Endometrial microvascular endothelial cells (primary cell): Measurements from ENCODE around the gene NECTIN4. TPM values are rescaled to one million over a fixed set of nuclear protein-coding genes. Genes with fewer than 3 reads are reported as not detected.
"Not testable (repeated sequence)": the region's sequence is repeated elsewhere in the genome, so short reads cannot be mapped to it uniquely, and the experiment has no call there.

Experiments used
- in situ Hi-C: cut with HindIII; loops from 2 replicates; pipeline ENCODE4 v1.10.0; 2017; ENCODE audit warnings: low sequenced_read_pairs, low pct_unique_long_range_greater_than_20kb; ENCODE audit errors: inconsistent ontology term
- total RNA-seq: library from RNA; depleted of rRNA; stranded (reverse); fragments of >200 nt; gene quantifications from one replicate; pipeline ENCODE4 v1.2.3, GENCODE V29; 2015; ENCODE audit errors: inconsistent ontology term

Gene NECTIN4
- total RNA-seq, 1 donor from 2014 or later = not detected

DNA sequence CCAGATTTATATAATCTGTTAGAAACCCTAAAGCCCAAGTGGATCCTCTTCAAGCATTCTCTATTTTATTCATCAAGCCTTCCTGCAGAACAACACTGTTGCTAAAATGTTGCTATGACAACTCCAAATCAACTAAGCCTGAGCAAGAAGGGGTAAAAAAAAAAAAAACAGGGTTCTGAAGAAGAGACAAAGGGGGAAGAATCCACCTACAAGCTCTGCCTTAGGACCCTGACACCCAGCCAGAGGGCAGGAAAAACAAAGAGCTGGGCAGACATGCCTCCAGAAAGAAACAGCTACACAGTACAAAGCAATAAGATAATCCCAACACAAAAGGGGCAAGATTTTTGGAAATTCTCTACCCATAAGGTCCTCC, 44.8 kb downstream of the NECTIN4 start:
- in situ Hi-C loops = loop anchor here (10.0 kb wide), 1 partner anchor 50 kb away; the partner anchor contains the start of gene KLHDC9

DNA sequence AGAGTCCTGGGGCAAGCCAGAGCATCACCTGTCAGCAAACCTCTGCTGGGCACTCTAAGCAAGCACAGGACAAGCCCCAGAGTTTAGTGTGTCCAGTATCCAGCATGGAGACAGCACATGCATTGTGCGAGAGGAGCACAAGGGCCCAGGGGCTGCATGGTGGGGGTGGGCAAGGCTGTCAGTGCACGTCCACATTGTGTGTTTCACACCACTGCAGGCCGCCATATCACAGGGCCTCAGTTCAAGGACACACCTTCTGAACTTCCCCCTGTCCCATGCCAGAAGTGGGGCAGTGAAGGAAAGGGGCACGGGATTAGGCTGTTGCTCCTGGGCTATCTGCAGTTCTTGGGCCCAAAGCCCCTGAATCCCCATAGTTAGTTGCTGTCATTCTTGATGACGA, 49.8 kb downstream of the NECTIN4 start:
- in situ Hi-C loops = no loop called here

GRCh38 chr1:161039154-161039545, 50.2 kb downstream of the NECTIN4 start:
- in situ Hi-C loops = no loop called here

DNA sequence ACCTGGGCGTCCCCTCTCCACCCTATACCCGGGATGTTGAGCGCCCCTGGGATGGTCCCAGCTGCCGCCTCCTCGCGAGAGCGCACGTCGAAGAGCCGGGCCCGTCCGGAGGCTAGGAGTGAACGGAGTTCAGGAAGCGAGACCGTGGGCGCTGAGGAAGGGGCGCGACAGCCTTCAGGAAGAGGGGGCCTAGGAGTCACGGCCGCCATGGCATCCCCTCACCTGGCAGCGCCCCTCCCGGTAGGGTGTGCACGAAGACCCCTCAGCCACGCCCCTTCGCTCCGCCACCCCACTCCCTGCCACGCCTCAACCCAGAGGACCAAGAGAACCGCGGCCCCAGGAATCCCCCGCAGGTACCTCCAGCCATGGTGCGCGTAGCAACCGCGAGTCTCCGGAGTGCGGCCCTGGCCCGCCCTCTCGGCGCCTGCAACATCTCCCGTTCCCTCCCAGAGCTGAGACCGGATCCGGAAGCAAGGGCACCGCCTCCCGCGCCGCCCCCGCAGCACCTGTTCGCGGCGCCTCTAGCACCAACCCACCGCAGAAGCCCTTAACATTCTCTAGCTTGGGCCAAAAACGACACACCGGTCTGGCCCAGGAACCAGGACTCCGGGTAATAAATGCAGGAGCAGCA, 50.7 kb downstream of the NECTIN4 start, which contains the start of gene TSTD1:
Gene TSTD1, minus strand, starts transcription at position 442 of the 631 bp plus-strand sequence. Its CDS starts 75 bp downstream, at position 367.
- in situ Hi-C loops = no loop called here

GRCh38 chr1:161037661-161038522, 51.5 kb downstream of the NECTIN4 start:
- in situ Hi-C loops = no loop called here

GRCh38 chr1:161033751-161034150, 55.6 kb downstream of the NECTIN4 start:
- in situ Hi-C loops = no loop called here

GRCh38 chr1:161032409-161032808, 56.9 kb downstream of the NECTIN4 start:
- in situ Hi-C loops = no loop called here

- in situ Hi-C loops = no loop called here
These were observed 57.5 kb downstream of the NECTIN4 start for GRCh38 chr1:161031874-161032273.

- in situ Hi-C loops = not testable (repeated sequence)
These were observed 59.9 kb downstream of the NECTIN4 start for GRCh38 chr1:161029466-161029865.

DNA sequence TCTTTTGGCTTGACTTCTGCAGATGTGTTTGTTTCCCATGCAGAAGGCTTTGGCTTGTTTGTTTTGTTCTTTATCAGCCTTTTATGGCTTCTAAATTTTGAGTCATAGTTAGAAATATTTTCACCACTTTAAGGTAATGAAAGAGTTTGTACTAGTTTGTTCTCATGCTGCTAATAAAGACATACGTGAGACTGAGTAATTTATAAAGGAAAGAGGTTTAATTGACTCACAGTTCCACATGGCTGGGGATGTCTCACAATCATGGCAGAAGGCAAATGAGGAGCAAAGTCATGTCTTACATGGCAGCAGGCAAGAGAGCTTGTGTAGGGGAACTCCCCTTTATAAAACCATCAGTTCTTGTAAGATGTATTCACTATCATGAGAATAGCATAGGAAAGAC, 62.4 kb downstream of the NECTIN4 start:
- in situ Hi-C loops = not testable (repeated sequence)

DNA sequence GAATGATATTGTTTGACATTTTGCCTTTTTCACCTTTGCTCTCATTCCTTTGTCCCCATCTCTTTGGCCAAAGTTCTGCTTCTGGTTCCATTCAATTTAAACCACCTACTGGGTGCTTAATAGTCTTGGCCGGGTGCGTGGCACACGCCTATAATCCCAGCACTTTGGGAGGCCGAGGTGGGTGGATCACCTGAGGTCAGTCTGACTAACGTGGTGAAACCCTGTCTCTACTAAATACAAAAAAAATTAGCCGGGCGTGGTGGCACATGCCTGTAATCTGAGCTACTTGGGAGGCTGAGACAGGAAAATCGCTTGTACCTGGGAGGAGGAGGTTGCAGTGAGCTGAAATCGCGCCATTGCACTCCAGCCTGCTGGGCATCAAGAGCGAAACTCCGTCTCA, 66.9 kb downstream of the NECTIN4 start:
- in situ Hi-C loops = not testable (repeated sequence)

- in situ Hi-C loops = no loop called here
These were observed 67.4 kb downstream of the NECTIN4 start for GRCh38 chr1:161021970-161022353.

DNA sequence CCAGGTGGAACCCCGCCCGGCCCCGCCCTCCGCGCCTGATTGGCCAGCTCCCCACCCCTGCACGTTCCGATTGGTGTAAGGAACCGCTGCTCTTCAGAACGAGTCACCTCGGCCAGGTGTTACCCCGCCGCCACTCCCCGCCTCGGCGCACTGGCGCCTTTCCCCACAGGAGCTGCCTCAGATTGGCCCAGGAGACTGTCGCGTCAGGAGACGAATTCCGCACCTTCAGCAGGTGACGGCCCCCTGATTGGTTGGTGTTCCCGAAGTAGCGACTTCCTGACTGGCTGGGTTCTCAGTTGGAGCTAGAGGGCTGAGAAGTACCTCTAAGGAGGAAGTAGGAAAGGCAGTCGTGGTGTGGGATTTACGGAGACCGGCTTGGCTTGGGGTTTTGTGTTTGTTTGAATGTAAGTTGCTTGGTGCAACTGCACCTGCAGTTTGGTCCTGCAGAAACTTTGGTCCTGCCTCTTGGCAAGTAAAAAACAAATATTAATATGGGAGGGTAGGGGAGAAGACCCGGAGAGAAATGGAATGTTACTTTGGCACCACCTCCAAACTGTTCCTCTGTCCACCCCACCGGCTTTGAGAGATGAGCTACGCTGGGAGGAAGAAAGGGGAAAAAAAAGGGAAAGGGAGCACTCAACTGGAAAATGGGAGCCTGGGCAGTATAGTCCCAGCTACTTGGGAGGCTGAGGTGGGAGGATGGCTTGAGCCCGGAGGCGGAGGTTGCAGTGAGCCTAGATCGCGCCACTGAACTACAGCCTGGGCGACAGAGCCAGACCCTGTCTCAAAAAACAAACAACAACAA, 68.0 kb downstream of the NECTIN4 start:
- in situ Hi-C loops = no loop called here

Other genes with a start within 250 kb of the NECTIN4 start
- not detected for gene CD244, start 226.7 kb downstream of the NECTIN4 start, total RNA-seq
- not detected for gene ITLN1, start 204.4 kb downstream of the NECTIN4 start, total RNA-seq
- not detected for gene ITLN2, start 134.7 kb downstream of the NECTIN4 start, total RNA-seq
- gene F11R, start 68.4 kb downstream of the NECTIN4 start, total RNA-seq = 84.0 TPM
- not detected for gene TSTD1, start 50.6 kb downstream of the NECTIN4 start, total RNA-seq
- gene USF1, start 43.6 kb downstream of the NECTIN4 start, total RNA-seq = 119 TPM
- gene ARHGAP30, start 19.7 kb downstream of the NECTIN4 start, total RNA-seq = not detected
- 0.46 TPM for gene KLHDC9, start 8.8 kb upstream of the NECTIN4 start, total RNA-seq
- 49.2 TPM for gene PFDN2, start 28.5 kb upstream of the NECTIN4 start, total RNA-seq
- gene NIT1, start 28.5 kb upstream of the NECTIN4 start, total RNA-seq = 31.9 TPM
- 28.3 TPM for gene DEDD, start 43.1 kb upstream of the NECTIN4 start, total RNA-seq
- gene UFC1, start 64.4 kb upstream of the NECTIN4 start, total RNA-seq = 74.1 TPM
- gene USP21, start 69.9 kb upstream of the NECTIN4 start, total RNA-seq = 11.8 TPM
- gene PPOX, start 76.9 kb upstream of the NECTIN4 start, total RNA-seq = 19.2 TPM
- gene B4GALT3, start 87.9 kb upstream of the NECTIN4 start, total RNA-seq = 46.3 TPM
- 17.7 TPM for gene ADAMTS4, start 109.5 kb upstream of the NECTIN4 start, total RNA-seq
- 161 TPM for gene NDUFS2, start 112.8 kb upstream of the NECTIN4 start, total RNA-seq
- not detected for gene FCER1G, start 125.7 kb upstream of the NECTIN4 start, total RNA-seq
- gene APOA2, start 134.1 kb upstream of the NECTIN4 start, total RNA-seq = not detected
- gene TOMM40L, start 136.5 kb upstream of the NECTIN4 start, total RNA-seq = 24.8 TPM
- gene NR1I3, start 148.6 kb upstream of the NECTIN4 start, total RNA-seq = not detected
- not detected for gene PCP4L1, start 169.2 kb upstream of the NECTIN4 start, total RNA-seq
- 0.93 TPM for gene MPZ, start 220.4 kb upstream of the NECTIN4 start, total RNA-seq
- gene SDHC, start 224.8 kb upstream of the NECTIN4 start, total RNA-seq = 71.5 TPM